Measurements from ENCODE around the gene GALNT13.

The GALNT13 gene

DNA sequence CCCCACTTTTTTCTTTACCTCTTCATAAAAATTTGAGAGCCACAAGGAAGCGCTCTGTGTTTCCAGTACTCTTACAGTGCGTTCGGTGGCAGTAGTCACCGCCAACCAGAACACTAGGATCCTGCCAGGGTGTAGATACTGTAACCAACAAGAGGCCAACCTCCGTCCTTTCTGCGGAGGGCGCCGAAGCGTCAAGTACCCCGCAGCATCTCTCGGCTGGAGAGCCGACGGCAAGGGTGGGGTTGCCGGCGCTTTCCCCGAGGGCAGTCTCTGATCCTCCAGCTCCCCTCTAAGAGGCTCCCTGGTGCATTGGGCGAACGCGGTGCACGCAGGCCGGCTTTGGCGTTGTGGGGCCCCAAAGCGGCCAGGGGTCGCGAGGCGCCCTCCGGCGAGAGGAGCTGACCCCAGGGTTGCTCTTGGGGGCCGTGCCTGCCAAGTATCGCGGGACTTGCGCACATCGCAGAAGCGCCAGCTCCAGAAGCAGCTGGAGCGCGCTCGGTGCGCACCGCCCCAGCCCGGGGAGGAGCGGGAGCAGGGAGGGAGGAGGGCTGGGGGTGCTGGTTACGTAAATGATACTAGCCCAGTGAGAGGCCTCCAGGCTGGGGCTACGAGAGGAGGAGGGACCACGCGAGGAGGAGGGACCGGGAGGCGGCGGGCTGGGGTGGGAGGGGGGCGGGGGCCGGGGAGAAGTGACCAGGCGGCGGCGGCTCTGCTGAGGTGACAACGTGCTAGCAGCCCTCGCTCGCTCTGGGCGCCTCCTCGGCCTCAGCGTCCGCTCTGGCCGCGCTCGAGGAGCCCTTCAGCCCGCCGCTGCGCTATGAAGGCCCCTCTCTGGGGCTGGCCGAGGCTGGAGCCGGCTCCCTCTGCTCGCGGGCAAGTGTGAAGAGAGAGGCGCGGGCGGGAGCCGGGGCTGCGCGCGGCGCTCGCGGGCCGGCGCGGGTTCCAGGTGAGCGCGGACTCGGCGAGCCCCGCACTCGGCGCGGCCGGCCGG is at the start of gene GALNT13:
TSS of gene GALNT13 (plus strand) at position 692 of the 991 bp plus-strand sequence.
- no peak for DNase-seq (ENCODE audit: low read depth in 2 of 2, low spot score in 1 of 2)

DNA sequence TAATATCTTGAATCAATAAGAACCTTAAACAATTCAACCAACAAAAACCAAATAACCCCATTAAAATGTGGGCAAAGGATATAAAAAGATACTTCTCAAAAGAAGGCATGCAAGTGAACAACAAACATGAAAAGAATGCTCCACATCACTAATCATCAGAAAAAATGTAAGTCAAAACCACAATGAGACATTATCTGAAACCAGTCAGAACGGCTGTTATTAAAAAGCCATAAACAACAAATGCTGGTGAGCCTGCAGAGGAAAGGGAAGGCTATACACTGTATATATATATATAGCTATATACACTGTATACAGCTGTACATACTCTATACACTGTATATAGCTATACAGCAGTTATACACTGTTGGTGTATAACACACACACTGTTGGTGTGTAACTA is 47.8 kb upstream of the GALNT13 start:
- no peak for DNase-seq (ENCODE audit: low read depth in 2 of 2, low spot score in 1 of 2)

DNA sequence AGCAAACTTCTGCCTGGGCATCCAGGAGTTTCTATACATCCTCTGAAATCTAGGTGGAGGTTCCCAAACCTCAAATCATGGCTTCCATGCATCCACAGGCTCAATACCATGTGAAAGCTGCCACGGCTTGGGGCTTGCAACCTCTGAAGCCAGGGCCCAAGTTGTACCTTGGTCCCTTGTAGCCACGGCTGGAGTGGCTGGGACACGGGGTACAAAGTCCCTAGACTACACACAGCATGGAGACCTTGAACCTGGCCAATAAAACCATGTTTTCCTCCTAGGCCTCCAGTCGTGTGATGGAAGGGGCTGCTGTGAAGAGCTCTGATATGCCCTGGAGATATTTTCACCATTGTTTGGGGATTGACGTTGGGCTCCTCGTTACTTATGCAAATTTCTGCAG is 43.4 kb upstream of the GALNT13 start:
- DNase-seq (ENCODE audit: low read depth in 2 of 2, low spot score in 1 of 2): no peak

DNA sequence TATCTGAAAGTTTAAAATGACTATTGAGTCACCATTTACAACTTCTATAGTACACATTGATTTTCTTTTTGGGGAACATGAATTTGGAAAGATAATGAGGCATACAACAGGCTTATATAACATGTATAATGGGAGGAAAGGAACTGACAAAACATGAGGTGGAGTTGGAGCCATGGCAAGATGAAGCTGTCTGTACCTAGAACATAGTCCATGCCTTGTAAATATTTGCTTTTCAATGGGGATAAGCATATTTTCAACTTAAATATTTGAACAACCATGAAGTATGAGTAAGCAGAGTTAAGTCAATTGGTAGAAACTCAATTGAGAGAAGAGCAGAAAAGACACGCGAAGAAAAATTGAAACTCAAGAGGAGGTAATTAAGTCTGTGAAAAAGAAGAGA is 37.1 kb upstream of the GALNT13 start:
- DNase-seq (ENCODE audit: low read depth in 2 of 2, low spot score in 1 of 2): no peak

DNA sequence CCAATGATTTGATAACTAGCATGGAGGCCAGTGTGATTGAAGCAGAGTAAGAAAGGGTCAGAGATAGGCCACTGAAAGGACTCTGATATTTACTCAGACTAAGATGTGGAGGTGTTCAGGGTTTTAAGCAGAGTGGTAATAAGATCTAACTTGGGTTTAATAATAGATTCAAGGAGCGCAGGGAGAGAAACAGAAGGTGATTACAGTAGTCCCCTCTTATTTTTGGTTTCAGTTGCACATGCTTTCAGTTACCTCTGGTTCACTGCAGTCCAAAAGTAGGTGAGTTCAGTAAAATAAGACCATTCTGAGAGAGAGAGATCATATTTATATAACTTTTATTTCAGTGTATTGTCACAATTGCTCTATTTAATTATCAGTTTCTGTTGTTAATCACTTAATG is 13.5 kb upstream of the GALNT13 start:
- DNase-seq (ENCODE audit: low read depth in 2 of 2, low spot score in 1 of 2): no peak

DNA sequence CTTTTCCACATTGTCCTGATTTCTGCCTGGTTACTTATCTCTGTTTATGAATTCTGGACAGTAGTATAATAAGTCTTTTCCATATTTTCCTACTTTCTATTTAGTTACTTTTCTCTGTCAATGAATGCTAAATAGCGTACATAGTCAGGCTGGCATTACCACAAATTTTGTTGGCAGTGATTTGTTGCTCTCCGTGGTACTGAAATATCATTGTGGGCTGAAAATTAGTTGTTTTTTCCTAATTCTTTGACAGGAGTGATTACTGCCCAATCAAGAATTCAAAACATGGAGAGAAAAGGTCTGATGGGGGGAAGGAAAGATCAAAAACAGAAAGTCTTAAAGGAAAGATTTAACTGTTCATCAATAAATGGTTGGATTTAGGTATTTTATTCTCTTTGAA is 7.7 kb upstream of the GALNT13 start:
- no peak for DNase-seq (ENCODE audit: low read depth in 2 of 2, low spot score in 1 of 2)

DNA sequence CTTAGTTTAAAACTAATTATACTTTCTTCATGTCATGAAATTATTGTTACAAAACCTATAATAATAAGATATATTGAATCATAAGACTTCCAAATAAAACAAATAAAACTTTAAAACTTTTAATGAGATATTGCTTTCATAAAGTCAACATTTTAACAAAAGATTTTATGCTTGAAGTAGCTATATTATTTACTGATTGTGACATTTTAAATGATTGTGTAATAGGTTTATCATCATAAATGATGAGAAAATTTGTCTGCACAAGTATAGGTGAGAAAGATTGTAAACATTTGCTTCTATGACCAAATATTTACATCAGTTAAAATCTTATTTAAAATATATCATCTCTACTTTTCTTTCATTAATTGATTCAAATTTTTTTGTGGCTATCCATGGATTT is 5.1 kb upstream of the GALNT13 start:
- no peak for DNase-seq (ENCODE audit: low read depth in 2 of 2, low spot score in 1 of 2)

DNA sequence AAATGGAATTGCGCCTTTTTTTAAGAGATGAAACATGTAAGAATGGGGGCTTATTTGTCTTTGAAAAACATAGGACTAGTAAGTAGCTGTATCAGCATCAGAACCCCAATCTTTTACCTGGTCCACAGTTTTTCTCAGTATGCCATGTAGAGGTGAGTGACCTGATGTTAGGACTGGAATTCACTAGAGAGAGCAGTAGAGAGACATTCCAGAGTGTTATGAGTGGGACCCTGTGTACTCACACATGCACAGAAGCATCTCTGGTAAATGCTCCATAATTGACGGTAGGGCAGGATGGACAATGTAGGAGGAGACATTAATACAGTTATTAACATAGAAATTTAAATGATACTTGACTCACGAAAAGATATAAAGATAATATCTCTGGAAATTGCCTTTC is 1.4 kb upstream of the GALNT13 start:
- no peak for DNase-seq (ENCODE audit: low read depth in 2 of 2, low spot score in 1 of 2)

DNA sequence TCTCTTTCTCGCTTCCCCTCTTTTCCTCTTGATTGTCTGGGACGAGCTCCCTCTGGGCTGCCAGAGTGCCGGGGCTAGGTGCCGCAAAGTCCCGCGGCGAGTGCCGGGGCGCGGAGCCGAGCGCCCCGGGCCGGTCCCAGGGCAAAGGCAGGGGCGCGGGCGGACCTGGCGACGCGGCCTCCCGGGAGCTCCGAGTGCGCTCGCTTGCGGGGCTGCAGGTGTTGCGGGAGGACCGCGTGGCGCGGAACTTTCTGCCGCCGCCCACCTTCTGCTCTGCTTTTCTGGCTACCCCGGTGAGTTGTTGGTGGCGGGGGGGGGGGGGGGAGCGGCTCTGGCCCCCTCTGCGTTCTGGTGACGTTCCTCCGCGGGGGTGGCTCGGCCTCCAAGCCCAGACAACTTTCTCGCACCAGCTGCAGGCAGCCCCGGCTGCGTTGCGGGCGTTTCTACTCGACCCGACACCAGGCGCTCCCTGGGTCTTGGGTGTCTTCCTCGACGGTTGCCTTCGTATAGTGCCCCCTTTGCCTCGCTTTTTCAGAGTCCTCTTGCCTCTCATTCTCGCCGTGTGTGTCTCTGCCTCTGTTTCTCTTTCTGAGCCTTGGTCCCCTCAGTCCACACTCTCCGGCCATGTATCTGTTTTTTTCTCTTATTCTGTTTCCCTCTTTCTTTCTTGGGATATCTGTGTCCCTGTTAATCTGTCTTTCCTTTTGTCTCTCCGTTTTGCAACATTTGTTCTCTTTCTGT is 759 bp downstream of the GALNT13 start:
- no peak for DNase-seq (ENCODE audit: low read depth in 2 of 2, low spot score in 1 of 2)

DNA sequence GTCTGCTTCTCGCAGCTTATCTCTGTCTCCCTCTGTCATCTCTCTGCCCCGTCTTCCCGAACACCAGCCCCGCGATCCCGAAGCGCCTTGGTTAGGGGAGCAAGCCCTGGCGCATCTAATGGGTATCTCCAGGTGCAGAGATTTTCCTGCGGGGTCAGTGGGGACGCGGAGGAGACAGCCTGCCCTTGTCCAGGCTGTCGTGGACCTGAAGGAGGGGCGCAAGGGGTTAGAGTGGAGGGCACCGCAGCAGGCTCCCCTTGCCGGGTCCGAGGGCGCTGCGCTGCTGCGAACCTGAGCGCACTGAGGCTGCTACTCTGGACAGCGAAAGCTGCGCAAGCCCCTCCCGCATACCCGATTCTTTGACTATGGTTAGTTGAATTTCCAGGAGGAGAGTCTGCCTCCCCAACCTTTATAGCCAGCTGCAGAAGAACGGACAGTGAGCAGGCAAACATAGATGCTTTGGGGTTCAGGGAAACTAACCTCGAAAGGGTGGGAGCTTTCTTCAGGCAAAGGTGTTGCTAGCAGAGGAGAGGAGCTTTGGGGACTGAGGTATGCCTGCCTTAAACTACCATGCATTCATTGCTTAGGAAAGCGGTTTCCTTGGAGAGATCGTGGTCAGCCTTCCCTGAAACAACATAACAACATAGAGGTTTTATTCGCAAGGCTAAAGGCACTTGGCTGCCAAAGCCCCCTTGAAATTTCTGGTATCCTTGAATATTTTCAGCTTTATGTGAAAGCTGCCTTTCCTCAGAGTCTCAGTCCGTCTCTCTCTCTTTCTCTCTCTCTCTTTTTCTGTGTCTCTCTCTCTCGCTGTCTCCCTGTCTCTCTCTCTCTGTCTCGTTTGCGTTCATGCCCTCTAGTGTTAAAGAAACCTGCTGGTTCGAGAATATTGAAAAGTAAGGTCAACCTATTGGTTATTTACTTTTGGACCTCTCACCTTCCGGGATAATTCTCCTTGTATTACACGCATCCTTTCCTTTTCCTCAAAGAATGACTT is 1.6 kb downstream of the GALNT13 start:
- DNase-seq (ENCODE audit: low read depth in 2 of 2, low spot score in 1 of 2): no peak

DNA sequence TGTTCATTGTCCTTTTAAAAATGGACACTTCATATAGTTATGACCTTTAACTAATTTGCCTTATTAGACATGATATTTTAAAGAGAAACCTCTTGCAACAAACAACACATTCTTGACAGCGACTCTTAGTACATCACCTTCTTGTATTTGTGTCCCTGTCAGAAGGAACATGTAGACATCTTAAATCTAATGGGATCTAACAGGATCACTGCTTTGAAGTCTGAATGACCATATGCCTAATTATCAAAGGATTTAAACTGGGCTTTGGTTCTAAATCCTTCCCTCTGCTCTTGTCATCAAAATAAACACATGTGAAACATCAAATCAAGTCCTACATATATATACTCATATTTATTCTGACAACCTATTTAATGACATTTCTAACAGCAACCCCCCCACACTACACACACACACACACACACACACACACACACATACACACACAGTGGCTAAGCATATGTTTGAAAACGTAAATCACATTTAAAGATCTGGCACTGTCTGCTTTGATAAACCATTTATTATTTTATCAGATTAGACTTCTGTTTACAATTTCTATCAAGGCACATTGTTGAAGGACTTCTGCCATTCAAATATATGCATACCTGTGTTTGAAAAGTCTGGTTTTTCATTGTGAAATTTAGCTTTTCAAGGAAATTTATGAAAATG is 4.2 kb downstream of the GALNT13 start:
- no peak for DNase-seq (ENCODE audit: low read depth in 2 of 2, low spot score in 1 of 2)

DNA sequence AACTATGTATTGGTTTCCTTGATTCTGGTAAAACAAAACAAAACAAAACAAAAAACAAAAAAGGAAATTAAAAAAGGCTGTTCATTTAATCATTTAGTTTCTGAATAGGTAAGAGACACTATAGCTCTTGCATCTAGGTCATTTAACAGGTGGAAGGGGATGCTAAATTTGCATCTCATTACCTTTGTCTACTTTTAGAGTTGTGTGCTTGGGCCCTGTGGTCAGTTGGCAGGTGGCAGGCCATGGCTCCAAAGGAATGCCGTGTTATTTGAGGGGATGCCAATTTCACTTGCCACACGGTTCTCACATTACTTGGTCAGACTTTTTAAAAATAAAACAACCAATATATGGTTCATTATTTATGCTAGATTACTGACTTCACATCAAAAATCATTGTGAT is 9.2 kb downstream of the GALNT13 start:
- no peak for DNase-seq (ENCODE audit: low read depth in 2 of 2, low spot score in 1 of 2)

DNA sequence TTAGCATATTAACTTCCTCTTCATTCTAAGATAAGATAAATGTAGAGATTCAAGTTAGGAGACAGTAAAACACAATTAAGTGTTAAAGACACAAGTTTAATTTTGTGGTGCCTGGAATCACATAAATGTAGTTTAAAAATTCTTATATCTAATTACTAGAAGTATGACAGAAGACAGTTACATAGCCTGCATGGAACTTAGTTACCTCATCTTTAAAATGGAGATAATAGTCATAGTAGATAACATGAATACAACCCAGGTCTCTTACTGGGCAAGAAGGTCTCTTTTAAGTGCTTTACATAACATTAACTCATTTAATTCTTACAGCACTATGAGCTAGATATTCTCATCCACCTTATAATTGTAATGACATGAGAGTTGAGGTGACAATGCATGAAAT is 15.1 kb downstream of the GALNT13 start:
- DNase-seq (ENCODE audit: low read depth in 2 of 2, low spot score in 1 of 2): no peak

DNA sequence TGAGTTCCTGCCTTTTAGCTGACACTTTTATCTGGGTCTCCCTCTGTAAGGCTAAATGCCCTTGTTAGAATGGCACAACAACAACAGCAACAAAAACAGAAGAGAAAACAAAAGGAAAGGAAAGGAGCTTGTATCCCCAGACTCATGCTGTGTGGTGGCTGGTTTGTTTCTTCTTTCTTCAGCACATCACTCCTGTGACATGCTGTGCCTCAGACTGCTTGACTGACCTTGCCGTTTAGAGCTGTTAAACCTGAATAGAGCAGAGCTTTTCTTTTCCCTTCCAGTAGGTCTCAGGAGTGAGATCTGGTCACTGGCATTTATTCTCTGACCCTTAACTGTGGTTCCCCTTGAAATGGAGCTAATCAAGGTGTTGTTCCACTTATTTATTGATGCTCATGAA is 18.9 kb downstream of the GALNT13 start:
- DNase-seq (ENCODE audit: low read depth in 2 of 2, low spot score in 1 of 2): no peak

DNA sequence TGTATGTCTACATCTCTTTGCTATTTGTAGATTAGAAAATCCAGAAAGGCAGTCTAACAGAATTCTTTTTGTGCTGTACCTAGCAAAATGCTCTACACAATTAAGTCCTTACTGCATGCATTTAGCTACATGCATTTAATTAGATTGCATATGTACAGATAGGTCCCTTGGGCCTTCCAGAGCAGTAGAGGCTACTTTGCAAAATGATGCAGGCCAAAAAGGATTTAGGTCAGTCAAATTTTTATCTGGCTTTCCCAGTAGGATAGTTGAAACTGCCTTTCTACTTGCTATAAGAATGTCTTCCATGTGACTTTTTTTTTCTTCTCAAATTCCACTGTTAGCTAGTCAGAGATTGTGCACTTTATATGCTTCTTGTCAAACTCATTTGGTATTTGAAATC is 19.3 kb downstream of the GALNT13 start:
- DNase-seq (ENCODE audit: low read depth in 2 of 2, low spot score in 1 of 2): no peak

DNA sequence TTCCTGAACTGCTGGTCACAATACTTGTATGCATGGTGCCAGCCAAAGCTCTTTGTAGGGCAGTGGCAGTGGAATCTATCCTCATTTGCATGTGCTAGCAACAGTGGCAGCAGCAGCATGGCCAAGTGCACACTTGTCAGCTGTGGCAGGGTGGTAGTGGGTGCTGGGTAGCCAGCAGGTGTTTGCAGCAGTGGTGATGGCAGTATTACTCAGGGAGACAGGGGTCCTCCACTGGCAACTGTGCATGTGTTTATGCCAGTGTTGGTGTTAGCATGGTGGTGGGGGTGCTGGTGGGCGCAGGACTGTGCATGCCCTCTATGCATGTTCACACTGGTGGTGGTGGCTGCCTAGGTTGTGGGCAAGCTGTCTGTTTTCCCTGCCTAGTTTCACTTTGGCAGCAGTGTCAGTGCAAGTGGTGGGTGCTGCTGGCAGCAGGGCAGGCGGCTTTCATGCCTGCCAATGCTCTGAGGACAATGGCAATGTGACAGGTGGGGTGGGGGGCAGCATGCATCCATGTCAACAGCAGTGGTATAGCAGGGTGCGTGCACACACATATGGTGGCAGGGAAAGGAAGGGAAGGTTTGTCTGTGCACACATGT is 41.2 kb downstream of the GALNT13 start:
- no peak for DNase-seq (ENCODE audit: low read depth in 2 of 2, low spot score in 1 of 2)

DNA sequence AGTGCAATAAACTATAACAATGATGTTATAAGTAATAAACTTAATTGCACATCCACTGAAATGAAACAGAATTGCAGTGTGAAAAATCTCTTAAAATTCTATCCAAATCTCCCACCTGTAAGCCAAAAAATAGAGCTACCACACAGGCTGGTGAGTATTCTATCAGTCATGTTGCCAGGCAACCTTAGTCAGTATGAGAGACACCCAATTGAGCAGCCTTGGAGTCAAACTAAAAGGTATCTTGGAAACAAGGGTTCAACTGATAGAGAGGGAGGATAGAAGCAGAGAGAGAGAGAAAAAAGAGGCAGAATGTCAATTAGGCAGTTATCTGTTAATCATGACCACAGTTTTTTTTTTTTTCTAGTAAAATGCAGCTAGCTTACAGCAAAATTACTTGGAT is 45.8 kb downstream of the GALNT13 start:
- no peak for DNase-seq (ENCODE audit: low read depth in 2 of 2, low spot score in 1 of 2)

DNA sequence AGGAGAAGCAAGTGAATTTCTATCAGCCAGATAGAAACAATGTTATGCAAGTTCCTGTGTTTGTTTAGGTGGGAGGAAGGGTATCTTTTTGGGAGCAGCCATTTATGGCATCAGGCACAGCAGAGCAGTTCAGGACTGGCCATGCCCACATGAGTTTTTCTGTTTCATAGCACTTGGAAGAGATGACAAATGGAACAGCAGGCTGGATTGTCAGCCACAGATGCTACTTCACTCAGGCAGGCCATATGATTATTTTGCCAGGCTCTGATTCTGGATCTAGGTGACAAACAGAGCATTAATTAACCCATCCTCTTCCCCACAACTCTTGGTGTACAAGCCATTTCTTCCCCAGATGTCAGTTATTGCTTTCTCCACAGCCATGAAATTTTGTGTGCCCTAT is 63.8 kb downstream of the GALNT13 start:
- no peak for DNase-seq (ENCODE audit: low read depth in 2 of 2, low spot score in 1 of 2)

DNA sequence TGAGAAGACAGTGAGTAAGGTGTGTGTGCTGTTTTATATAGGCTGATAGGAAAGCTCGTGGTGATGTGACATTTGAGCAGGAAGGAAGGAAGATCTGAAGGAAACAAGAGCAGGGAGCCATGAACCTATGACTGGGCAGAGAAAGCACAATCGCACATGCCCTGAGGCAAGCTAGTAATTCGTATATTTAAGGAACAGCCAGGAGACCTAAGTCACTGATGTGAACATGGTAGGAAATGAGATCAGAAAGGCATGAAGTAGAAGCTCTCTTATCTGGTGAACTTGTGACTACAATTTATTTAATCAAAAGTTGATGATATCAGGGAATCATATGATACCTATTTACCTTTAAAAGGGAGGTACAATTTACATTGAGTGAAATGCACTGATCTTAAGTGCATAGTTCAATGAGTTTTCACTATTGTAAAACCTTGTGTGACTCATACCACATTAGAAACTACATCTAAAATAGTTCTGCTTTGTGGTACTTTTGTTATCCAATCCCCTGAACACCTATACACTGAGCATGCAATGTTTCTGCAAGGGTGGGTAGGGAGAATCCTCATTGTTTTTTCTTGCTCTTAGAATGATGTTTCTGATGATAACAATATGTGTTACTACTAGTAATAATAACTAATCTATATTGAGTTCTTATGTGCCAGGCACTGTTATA is 67.5 kb downstream of the GALNT13 start:
- no peak for DNase-seq (ENCODE audit: low read depth in 2 of 2, low spot score in 1 of 2)

DNA sequence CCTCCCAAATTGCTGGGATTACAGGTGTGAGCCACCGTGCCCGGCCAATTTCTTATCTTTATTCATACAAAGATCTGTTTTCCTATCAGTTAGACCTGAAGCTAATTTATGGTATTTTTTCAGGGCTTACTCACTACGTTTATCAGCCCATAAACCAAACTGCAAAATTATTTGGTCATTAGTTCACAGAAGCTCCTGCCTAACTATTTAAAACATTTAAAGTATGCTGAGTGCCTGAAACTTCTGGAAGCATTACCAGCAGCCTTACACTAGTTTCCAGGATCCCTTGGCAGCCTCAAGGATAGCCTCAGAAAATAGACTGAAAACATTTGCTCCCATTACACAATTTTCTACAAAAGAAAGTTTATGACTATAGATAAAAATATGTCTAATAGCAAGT is 68.8 kb downstream of the GALNT13 start:
- no peak for DNase-seq (ENCODE audit: low read depth in 2 of 2, low spot score in 1 of 2)
